Measurements from ENCODE around the gene CEP70. TPM values are rescaled to one million over a fixed set of nuclear protein-coding genes. Genes with fewer than 3 reads are reported as not detected.
"Not testable (repeated sequence)": the region's sequence is repeated elsewhere in the genome, so short reads cannot be mapped to it uniquely, and the experiment has no call there.

CEP70 gene
- total RNA-seq, 4 donors from 2014 or later, result 68.3 to 100 (median 71.9) TPM

DNA sequence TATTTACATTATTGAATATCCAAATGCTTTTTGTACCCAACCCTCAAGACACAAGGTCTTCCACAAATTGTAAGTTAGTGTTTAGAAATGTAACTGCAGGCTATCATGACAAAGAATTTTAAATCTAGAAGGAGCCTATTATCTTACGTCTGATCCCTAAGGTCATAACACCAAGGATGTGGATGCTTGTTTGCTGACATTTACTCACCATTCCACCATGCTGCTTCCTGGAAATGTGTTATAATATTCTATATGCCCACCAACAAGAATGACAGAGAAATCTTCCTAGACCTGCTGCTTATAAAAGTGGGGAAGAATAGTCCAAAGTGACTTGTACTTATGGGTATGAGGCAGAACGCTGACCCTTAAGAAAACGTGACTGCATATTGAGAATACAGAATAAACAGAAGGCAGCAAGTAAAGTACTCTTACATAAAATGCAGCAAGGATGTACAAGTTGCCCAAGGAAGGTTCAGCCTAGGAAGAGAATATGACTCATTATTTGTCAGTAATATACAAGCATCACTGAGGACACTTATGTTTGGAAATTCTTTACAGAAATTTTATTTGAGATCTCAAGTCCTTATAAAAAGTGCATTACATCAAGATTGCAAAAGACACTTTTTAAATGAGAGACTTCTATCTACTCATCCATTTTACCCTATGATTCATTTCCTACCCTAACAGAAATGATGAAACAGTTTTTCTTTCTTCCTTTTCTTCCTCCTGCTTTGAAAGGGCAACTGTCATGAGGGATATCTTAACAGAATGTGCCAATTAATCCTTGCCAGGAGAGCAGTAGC is 100.1 kb downstream of the CEP70 start:
- intact Hi-C loops (cut with DNase I), result no loop called here
- Histone ChIP-seq H3K9me3 (no peaks in the 10 kb centered on the region), H3K27ac (no peak overlapping the region), H3K27me3 (no peaks in the 10 kb centered on the region), H3K36me3 (peaks cover 0 to 3% of the 10 kb centered on the region in 2 donors), H3K4me3 (replicated peaks in 1 of 3) (no peak overlapping the region), H3K4me1 (no peaks in the 10 kb centered on the region)
- 62 to 72% methylated on average over 3 of the region's 3 CpGs for WGBS, 2 donors
- DNase-seq, result no peak
- TF ChIP-seq POLR2A (IDR thresholded peaks at IDR 0.05), result no peak
- TF ChIP-seq, protein P1, sequence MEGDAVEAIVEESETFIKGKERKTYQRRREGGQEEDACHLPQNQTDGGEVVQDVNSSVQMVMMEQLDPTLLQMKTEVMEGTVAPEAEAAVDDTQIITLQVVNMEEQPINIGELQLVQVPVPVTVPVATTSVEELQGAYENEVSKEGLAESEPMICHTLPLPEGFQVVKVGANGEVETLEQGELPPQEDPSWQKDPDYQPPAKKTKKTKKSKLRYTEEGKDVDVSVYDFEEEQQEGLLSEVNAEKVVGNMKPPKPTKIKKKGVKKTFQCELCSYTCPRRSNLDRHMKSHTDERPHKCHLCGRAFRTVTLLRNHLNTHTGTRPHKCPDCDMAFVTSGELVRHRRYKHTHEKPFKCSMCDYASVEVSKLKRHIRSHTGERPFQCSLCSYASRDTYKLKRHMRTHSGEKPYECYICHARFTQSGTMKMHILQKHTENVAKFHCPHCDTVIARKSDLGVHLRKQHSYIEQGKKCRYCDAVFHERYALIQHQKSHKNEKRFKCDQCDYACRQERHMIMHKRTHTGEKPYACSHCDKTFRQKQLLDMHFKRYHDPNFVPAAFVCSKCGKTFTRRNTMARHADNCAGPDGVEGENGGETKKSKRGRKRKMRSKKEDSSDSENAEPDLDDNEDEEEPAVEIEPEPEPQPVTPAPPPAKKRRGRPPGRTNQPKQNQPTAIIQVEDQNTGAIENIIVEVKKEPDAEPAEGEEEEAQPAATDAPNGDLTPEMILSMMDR (IDR thresholded peaks at IDR 0.05), result no peak

DNA sequence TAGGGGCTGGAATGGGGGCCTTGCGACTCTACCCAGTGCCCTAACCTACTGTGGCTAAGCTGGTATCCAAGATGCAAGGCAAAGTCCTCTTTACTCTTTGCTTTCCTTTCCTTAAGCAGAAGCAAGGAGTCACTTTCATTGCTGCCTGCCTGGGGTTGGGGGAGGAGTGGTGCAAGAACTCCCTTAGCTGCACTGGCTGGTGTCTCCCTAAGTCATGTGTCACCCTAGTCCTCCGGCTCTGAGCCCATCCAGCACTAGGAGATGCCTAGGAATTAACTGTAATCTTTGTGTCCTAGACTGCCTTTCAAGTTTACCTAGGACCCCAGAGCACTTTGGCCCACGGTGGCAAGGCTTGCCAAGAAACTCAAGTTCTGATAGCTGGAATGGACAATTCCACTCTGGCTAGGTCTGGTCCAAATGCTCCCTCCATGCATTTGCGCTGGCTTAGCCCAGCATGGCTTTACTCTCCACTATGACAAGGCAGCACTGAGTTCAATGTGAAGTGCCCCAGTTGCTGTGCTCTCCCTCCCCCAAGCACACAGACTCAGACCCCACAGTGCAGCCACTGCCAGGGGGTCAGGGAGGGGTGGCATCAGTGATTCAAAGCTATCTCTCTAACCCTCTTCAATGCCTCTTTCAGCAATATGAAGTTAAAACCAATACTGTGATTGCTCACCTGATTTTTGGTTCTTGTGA is 100.9 kb downstream of the CEP70 start:
- no peak overlapping the region for H3K27ac ChIP-seq
- no peaks in the 10 kb centered on the region for H3K4me1 ChIP-seq
- peaks cover 0 to 3% of the 10 kb centered on the region in 2 donors for H3K36me3 ChIP-seq
- WGBS, 2 donors, result 91 to 92% methylated on average over 4 of the region's 4 CpGs
- intact Hi-C loops (cut with DNase I), result no loop called here
- H3K4me3 ChIP-seq (replicated peaks in 1 of 3), result no peak overlapping the region
- H3K27me3 ChIP-seq, result no peaks in the 10 kb centered on the region
- H3K9me3 ChIP-seq, result no peaks in the 10 kb centered on the region
- DNase-seq, result no peak
- TF ChIP-seq, protein P1 (IDR thresholded peaks at IDR 0.05), result no peak
- TF ChIP-seq POLR2A (IDR thresholded peaks at IDR 0.05), result no peak

DNA sequence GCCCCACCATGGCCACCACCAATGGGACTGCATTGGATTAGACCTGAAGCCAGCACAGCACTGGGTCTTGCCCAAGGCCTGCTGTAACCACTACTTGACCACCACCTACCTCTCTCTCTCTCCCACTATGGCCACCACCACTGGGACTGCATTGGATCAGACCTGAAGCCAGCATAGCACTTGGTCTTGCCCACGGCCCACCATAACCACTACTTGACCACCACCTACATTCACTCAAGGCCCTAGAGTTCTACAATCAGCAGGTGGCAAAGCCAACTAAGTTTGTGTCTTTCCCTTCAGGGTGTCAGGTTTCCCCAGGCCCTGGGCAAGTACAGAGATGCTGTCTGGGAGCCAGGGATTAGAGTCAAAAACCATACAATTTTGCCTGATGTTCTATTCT is 102.1 kb downstream of the CEP70 start:
- no peak for DNase-seq
- Histone ChIP-seq H3K27ac (no peak overlapping the region), H3K9me3 (no peaks in the 10 kb centered on the region), H3K4me3 (replicated peaks in 1 of 3) (no peak overlapping the region), H3K27me3 (no peaks in the 10 kb centered on the region), H3K4me1 (no peaks in the 10 kb centered on the region), H3K36me3 (no peaks in the 10 kb centered on the region)
- 100% methylated on average over 1 of the region's 1 CpG for WGBS, 2 donors
- TF ChIP-seq, protein P1 (IDR thresholded peaks at IDR 0.05), result no peak
- no peak for TF ChIP-seq POLR2A (IDR thresholded peaks at IDR 0.05)
- intact Hi-C loops (cut with DNase I), result no loop called here

DNA sequence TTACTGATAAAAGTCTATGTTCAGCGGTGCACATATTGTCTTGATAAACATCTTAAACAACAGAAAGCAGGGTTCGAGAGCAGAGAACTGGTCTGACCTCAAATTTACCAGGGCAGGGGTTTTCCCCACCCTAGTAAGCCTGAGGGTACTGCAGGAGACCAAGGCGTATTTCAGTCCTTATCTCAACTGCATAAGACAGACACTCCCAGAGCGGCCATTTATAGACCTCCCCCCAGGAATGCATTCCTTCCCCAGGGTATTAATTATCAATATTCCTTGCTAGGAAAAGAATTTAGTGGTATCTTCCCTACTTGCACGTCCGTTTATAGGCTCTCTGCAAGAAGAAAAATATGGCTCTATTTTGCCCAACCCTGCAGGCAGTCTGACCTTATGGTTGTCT is 107.5 kb downstream of the CEP70 start:
- DNase-seq; intact Hi-C loops (cut with DNase I); H3K4me1 ChIP-seq; H3K36me3 ChIP-seq; H3K9me3 ChIP-seq; H3K4me3 ChIP-seq (replicated peaks in 1 of 3); H3K27ac ChIP-seq; H3K27me3 ChIP-seq: not testable (repeated sequence)
- WGBS, 2 donors, result 94 to 98% methylated on average over 6 of the region's 6 CpGs

DNA sequence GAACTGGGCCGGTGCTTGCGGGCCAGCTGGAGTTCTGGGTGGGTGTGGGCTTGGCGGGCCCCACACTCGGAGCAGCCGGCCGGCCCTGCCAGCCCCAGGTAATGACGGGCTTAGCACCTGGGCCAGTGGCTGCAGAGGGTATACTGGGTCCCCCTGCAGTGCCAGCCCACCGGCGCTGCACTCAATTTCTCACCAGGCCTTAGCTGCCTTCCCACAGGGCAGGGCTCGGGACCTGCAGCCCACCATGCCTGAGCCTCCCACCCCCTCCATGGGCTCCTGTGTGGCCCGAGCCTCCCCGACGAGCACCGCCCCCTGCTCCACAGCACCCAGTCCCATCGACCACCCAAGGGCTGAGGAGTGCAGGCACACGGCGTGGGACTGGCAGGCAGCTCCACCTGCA is 109.4 kb downstream of the CEP70 start:
- H3K36me3 ChIP-seq; H3K27ac ChIP-seq; intact Hi-C loops (cut with DNase I); H3K27me3 ChIP-seq; H3K9me3 ChIP-seq; H3K4me3 ChIP-seq (replicated peaks in 1 of 3); H3K4me1 ChIP-seq; DNase-seq: not testable (repeated sequence)
- WGBS, 2 donors, result 98% methylated on average over 11 of the region's 17 CpGs; no CpG with 5 or more reads in 1 of the 2 donors

DNA sequence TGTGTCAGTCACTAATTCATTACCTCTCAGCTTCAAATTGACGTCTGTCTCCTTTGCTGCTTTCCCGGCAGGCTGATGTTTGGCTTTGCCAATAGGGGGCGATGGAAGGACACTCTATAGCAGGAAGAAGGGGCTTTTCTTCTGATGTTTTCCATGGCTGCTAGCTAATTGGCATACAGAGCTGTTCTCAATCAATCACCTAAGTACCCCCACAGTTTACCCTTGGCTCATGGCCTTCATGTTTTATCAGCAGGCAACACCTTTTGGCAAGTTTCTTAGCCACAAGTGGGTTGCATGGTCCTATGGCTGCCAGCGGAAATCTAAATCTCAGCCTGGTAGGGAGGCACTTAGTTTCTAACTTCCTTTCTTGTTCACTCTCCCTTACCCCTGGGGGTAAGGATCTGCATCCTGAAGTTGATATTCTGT is 114.6 kb downstream of the CEP70 start:
- peak in 1 of 2 donors; percentile 46 for DNase-seq
- Histone ChIP-seq H3K27ac (no peak overlapping the region), H3K36me3 (no peaks in the 10 kb centered on the region), H3K4me1 (no peaks in the 10 kb centered on the region), H3K27me3 (no peaks in the 10 kb centered on the region), H3K4me3 (replicated peaks in 1 of 3) (no peak overlapping the region), H3K9me3 (no peaks in the 10 kb centered on the region)
- 33 to 53% methylated on average over 4 of the region's 4 CpGs for WGBS, 2 donors
- no peak for TF ChIP-seq POLR2A (IDR thresholded peaks at IDR 0.05)
- TF ChIP-seq, protein P1 (IDR thresholded peaks at IDR 0.05), result peak; percentile 14 to 68 (median 54)
- intact Hi-C loops (cut with DNase I), result no loop called here

Measured in thyroid gland (tissue), 4 donors.